ENCODE measurements around the gene SAFB. TPM values are rescaled to one million over a fixed set of nuclear protein-coding genes. Genes with fewer than 3 reads are reported as not detected.
"Not testable (repeated sequence)": the region's sequence is repeated elsewhere in the genome, so short reads cannot be mapped to it uniquely, and the experiment has no call there.

The SAFB gene
- polyA plus RNA-seq, 1 donor: 97.1 TPM

DNA sequence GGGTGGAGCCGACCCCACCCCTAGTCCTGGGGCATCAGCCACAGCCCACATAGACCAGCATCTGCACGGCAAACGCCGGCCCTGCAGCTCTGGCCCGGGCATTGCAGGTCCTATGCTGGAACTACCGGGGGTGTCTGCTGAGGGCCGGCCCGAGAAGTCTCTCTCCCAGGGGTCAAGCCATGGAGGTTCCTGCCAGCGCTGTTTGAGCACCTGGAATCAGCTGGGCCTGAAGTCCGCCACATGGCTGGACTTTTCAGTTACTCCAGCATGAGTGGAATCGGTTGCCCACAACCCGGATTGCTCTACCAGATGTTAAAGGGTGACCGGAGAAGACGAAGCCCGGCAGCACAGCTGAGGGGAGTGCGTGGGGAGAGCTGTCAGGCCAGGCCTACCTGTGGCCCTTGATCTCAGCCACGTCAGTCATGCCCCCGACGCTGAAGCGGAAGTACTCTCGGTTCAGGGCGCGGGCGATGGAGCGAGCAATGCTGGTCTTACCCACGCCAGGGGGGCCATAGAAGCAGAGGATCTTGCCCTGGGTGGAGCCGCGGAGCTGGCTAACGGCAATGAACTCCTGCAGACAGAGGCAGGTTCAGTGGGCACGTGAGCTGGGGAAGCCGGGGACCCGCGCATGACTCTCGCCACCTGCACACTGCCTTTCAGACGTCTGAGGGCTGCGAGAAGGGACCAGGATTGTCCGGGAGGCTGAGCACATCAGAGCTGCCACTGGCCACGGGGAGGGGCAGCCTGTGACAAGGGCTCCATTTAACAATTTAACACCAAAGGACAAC is 75.9 kb downstream of the SAFB start:
- DNase-seq: no peak

DNA sequence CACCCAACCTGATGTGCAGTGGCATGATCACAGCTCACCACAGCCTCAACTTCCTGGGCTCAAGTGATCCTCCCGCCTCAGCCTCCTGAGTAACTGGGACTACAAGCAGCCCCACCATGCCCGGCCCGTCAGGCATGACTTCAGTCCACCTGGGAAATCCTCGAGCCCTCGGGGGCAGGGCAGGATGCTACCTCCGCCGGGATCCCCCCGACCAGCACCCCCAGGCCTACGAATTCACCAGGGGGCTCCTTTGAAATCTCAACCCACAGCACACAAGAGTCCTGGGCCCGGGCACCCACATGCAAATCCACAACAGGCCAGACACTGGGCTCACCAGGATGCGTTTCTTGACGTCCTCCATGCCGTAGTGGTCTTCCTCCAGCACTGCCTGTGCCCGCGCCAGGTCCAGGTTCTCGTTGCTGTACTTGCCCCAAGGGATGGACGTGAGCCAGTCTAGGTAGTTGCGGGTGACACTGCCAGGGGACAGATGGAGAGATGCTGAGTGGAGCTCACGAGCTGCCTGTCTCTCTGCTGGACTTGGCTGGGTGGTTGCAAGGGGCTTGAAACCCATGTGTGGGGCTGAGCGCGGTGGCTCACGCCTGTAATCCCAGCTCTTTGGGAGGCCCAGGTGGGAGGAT is 77.7 kb downstream of the SAFB start:
- DNase-seq: no peak

DNA sequence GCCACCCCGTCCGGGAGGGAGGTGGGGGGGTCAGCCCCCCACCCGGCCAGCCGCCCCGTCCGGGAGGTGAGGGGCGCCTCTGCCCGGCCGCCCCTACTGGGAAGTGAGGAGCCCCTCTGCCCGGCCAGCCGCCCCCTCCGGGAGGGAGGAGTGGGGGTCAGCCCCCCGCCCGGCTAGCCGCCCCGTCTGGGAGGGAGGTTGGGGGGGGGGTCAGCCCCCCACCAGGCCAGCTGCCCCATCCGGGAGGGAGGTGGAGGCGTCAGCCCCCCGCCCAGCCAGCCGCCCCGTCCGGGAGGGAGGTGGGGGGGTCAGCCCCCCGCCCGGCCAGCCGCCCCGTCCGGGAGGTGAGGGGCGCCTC is 79.1 kb downstream of the SAFB start:
- not testable (repeated sequence) for DNase-seq

DNA sequence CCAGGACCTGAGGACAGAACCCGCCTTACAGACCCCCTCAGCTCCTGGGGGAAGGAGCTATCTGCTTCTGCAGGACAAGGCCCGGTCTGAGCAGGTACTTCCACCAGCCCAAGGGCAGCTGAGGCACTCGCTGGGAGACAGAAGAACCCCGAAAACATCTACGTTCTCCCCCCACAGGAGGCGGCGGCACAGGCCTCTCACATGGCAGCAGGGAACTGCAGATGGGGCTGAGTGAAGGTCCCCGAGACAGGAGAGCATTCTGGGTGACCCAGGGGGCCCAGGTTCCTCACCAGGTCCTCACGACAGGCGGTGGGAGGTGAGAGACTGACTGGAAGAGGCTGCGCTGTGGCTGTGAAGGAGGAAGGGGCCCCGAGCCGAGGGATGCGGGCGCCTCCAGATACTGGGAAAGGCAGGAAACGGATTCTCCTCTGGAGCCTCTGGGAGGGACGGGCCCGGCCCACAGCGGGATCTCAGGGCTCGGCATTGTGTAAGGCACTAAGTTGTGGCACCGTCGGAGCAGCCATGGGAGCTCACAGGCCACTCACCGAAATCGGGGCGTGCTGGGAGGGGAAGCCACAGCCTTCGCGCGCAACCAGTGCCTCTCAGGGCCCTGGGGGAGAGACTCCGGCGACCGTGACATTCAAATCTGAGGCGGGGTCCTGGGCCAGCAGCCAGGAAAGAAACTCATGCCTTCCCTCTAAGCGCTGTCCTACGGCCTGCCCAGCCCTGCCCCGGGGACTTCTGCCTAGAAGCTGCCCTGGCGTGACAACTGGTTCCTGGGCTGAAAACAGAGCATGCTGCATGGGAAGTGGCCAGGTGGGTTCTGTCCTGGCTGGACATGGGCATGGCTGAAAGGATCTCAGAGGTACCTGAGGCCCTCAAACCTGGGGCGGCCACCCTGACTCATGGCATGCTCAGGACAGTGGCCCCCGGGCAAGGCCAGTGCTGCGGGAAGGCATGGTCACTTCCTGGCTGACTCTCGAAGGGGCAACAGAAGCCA is 81.2 kb downstream of the SAFB start:
- DNase-seq: no peak

DNA sequence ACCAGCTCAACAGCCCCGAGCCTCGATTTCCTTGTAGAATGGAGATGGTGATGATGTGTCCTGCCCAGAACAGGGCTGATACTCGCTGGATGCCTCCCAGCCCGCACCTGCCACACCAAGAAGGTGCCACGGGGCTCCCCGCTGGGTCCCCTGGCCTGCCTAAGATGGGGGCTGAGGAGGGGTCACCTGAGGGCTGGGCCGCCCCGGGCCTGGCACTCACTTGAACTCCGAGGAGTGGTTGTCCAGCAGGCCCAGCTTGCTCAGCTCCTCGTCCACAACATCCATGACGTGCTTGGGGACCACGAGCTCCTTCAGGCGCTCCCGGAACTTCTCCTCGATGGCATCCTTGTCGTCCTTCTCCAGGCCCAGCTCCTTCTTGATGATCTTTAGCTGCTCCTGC is 82.7 kb downstream of the SAFB start:
- DNase-seq: no peak

DNA sequence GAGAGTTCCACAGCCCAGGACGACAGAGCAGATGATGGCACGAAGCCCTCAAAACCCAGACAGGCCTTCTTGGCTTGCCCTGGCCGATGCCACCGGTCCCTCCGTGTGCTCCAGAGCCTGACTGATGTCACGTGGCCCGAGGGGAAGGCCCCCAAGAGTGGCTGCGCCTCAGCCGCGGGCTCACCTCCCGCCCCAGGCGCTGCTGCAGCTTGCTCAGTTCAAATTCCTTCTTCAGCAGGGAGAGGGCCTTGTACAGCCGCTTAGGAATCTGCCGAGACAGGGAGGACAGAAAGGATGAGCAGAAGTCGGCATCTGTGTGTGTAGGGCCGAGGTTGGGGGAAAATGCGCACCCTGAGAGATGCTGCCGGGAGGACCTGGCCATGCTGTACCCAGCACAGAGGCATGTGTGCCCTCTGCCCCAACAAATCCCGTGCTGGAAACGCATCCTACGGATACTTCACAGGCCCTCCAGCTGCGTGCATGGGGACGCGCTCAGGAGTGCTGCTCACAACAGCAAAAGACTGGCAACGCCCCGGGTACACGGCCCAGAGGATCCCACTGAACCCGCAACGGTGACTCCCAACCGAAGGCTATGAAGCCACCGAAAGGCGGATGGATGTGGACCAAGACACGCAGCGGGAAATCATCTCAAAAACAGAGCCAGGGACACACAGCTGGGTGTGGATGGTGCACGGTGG is 84.1 kb downstream of the SAFB start:
- no peak for DNase-seq

DNA sequence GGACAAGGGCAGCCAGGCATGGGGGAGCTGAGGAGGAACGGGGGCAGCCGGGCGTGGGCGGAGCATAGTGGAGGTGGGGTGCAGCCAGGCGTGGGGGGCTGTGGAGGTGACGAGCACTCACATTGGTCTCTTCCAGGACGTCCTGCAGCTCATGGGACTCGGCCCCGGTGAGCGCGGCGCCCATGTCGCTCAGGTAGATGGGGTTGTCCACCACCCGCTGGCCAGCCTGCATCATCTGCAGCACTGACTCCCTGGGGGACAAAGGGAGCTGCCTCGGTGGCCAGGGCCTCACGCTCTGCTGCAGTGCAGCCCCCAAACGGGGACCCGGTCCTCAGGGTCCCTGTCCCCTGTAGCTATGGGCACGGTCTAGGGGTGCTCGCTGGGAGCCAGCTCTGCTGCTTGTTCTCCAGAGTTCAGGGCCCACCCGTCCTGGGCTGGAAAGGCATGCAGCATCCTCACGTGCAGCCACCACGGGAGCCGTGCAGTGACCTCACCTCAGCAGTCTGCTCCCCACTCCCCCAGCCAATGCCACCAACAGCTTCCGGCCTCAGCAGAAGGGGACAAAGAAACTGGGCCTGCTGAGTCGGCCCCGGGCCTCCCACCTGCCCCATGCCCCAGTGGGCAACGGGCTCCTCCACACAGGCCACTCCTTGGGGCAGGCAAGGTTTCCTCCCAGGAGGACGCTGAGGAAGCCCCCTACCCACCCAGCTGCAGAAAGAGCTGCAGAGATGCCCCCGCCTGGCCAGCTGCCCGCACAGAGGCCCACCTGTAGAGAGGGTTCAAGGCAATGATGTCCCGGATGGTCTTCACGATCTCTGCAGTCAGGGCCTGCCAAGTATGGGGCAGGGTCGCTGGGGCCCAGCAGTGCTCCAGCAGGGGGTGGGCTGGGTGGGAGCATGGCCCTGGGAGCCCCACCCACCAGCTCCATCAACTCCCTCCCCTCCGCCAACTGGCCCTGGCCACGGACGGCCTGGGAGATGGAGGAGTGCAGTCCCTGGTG is 85.0 kb downstream of the SAFB start:
- no peak for DNase-seq

DNA sequence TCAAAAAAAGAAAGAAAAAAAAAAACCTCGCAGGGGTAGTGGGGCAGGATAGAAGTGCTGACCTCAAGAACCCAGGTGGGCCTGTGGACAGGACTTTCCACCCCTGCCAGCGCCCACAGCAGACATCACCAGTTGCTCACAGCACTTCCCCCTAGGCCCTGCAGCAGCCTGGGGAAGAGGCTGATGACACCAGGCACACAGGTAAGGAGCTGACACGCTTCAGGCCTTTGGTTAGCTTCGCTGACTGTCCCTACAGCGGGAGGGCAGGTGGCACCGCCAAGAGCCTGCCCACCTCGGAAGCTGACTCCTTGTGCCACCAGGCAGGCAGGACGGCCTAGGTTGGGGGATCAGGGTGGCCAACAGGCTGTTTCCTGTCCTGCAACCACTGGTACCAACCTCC is 88.1 kb downstream of the SAFB start:
- DNase-seq: no peak

DNA sequence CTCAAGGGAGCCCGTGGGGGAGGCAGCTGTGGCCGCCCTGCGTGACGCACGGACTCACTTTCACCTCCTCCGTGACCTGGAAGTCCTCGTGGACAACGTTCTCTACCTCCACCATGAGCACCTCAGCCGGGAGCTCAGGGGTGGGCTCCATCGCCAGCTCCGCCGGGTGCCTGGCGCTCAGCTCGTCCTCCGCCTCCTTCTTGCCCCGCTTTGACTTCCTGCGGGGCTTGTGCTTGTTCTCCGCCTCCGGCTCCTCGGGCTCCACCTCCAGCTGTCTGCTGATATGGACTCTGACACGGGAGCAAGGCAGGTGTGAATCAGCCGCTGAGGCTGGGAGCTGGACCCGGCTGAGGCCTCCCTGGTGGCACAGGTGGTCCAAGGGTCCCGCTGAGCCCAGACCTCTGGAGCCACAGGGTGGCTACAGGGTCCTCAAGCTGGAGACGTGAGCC is 88.9 kb downstream of the SAFB start:
- no peak for DNase-seq

DNA sequence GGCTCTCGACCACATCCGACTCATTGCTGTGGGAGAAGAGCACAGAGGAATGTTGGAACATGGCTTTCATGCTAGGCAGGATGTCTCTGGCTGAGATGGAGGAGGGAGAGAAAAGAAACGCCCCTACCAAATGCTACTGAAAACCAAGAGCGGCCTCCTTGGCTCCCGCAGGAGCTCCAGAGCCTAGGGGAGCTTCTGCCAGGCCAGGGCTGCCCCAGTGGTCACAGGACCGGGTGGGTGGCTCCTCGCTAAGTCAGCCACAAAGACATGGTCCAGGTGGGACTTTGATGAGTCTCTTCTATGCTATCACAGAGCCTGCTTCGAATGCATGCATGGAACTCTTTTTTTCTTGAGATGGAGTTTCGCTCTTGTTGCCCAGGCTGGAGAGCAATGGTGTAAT is 90.3 kb downstream of the SAFB start:
- no peak for DNase-seq

DNA sequence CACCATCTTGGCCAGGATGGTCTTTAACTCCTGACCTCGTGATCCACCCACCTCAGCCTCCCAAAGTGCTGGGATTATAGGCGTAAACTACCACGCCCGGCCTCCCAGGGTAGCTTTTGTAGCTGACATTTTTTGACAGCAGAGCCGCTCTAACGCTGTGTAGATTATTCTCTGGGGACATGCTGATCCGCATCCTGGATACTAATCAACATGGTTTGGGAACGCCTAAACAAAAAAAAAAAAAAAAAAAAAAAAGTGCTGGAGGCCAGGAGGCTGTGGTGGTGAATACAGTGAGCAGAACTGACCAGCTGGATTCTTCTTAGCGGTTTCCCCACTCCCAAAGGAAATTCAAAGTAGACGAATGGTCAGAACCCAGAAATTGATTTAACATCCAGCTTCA is 91.9 kb downstream of the SAFB start:
- DNase-seq: no peak

DNA sequence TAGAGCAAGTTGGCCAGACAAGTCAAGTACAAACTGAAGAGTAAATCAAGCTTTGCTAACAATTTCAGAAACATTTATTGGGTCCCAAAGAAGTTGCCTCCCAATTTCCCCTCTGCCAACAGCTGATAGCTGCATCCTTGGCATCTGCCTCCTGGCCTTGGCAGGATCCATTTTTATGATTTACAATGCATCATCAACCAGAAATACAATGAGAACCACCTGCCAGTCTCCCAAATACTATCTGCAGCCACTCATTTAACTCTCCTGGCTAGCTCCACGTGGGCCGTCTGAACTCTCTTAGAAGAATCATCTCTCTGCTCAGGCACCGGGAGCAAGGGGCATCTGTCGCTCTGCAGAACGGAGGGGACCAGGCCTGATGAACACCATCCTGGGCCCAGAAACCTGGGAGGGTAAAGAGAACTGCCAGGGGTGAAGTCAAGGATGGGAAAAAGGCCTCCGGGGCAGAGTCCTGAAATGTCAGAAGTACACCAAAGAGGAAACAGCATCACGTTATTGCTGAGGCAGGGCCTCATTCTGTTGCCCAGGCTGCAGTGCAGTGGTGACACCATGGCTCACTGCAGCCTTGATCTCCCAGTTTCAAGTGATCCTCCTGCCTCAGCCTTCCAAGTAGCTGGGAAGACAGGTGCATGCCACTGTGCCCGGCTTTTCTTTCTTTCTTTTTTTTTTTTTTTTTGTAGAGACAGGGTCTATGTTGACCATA is 94.5 kb downstream of the SAFB start:
- no peak for DNase-seq

Other genes starting within 250 kb of the SAFB start
- not detected for gene ZNRF4, start 167.7 kb upstream of the SAFB start, polyA plus RNA-seq (ENCODE audit: insufficient read length)
- 0.86 TPM for gene TINCR, start 55.1 kb upstream of the SAFB start, polyA plus RNA-seq (ENCODE audit: insufficient read length)
- 51.7 TPM for gene SAFB2, start 307 bp upstream of the SAFB start, polyA plus RNA-seq (ENCODE audit: insufficient read length)
- gene MICOS13, start 57.4 kb downstream of the SAFB start, polyA plus RNA-seq (ENCODE audit: insufficient read length): 101 TPM
- 6.3 TPM for gene HSD11B1L, start 57.9 kb downstream of the SAFB start, polyA plus RNA-seq (ENCODE audit: insufficient read length)
- 1,417 TPM for gene RPL36, start 67.2 kb downstream of the SAFB start, polyA plus RNA-seq (ENCODE audit: insufficient read length)
- 67.0 TPM for gene LONP1, start 97.1 kb downstream of the SAFB start, polyA plus RNA-seq (ENCODE audit: insufficient read length)
- not detected for gene CATSPERD, start 97.6 kb downstream of the SAFB start, polyA plus RNA-seq (ENCODE audit: insufficient read length)
- gene PRR22, start 161.7 kb downstream of the SAFB start, polyA plus RNA-seq (ENCODE audit: insufficient read length): 2.3 TPM
- 23.2 TPM for gene DUS3L, start 168.1 kb downstream of the SAFB start, polyA plus RNA-seq (ENCODE audit: insufficient read length)
- 0.53 TPM for gene NRTN, start 182.0 kb downstream of the SAFB start, polyA plus RNA-seq (ENCODE audit: insufficient read length)
- gene FUT6, start 216.6 kb downstream of the SAFB start, polyA plus RNA-seq (ENCODE audit: insufficient read length): not detected
- 0.19 TPM for gene FUT3, start 228.4 kb downstream of the SAFB start, polyA plus RNA-seq (ENCODE audit: insufficient read length)
- gene FUT5, start 247.5 kb downstream of the SAFB start, polyA plus RNA-seq (ENCODE audit: insufficient read length): not detected